HG03575 (cell line): ENCODE results near the gene PDE4D.
A peak's percentile ranks its signal among the peaks of the same experiment; 100 is the strongest.
"Not testable (repeated sequence)": the region's sequence is repeated elsewhere in the genome, so short reads cannot be mapped to it uniquely, and the experiment has no call there.

Source experiments
- ATAC-seq: cut with Tn5 transposase; IDR thresholded peaks from one replicate; pipeline ENCODE4 v1.9.1; 2021; ENCODE audit not compliant: unreplicated experiment, insufficient number of reproducible peaks, low FRiP score; ENCODE audit errors: extremely low read depth

PDE4D gene

GRCh38 chr5:59583810-59584562 lies 309.5 kb downstream of the PDE4D start:
- no peak for ATAC-seq

GRCh38 chr5:59583151-59583809 lies 310.2 kb downstream of the PDE4D start:
- no peak for ATAC-seq

GRCh38 chr5:59582746-59583145 lies 310.8 kb downstream of the PDE4D start:
- ATAC-seq = no peak

- ATAC-seq = no peak
Measured at GRCh38 chr5:59579824-59580167, 313.7 kb downstream of the PDE4D start.

GRCh38 chr5:59579101-59579823 lies 314.3 kb downstream of the PDE4D start:
- no peak for ATAC-seq

GRCh38 chr5:59577485-59577884 lies 316.0 kb downstream of the PDE4D start:
- no peak for ATAC-seq

GRCh38 chr5:59575648-59576445 lies 317.7 kb downstream of the PDE4D start:
- no peak for ATAC-seq

- ATAC-seq = not testable (repeated sequence)
Measured at GRCh38 chr5:59573509-59573908, 320.0 kb downstream of the PDE4D start.

GRCh38 chr5:59571067-59571466 lies 322.5 kb downstream of the PDE4D start:
- no peak for ATAC-seq

GRCh38 chr5:59569608-59570334 lies 323.8 kb downstream of the PDE4D start:
- ATAC-seq = no peak

GRCh38 chr5:59569158-59569557 lies 324.4 kb downstream of the PDE4D start:
- no peak for ATAC-seq

- ATAC-seq = no peak
Measured at GRCh38 chr5:59568161-59568560, 325.4 kb downstream of the PDE4D start.

GRCh38 chr5:59565551-59565950 lies 328.0 kb downstream of the PDE4D start:
- no peak for ATAC-seq

GRCh38 chr5:59564895-59565294 lies 328.6 kb downstream of the PDE4D start:
- ATAC-seq = no peak

GRCh38 chr5:59562756-59563389 lies 330.7 kb downstream of the PDE4D start:
- ATAC-seq = peak; percentile 96

GRCh38 chr5:59560553-59560952 lies 333.0 kb downstream of the PDE4D start:
- no peak for ATAC-seq

GRCh38 chr5:59559847-59560246 lies 333.7 kb downstream of the PDE4D start:
- no peak for ATAC-seq

- no peak for ATAC-seq
Measured at GRCh38 chr5:59559323-59559722, 334.2 kb downstream of the PDE4D start.
